Measurements from ENCODE around the gene SETBP1.

Gene SETBP1

GRCh38 chr18:44733069-44733753 is 52.5 kb downstream of the SETBP1 start:
- peak; percentile 51 for DNase-seq

DNA sequence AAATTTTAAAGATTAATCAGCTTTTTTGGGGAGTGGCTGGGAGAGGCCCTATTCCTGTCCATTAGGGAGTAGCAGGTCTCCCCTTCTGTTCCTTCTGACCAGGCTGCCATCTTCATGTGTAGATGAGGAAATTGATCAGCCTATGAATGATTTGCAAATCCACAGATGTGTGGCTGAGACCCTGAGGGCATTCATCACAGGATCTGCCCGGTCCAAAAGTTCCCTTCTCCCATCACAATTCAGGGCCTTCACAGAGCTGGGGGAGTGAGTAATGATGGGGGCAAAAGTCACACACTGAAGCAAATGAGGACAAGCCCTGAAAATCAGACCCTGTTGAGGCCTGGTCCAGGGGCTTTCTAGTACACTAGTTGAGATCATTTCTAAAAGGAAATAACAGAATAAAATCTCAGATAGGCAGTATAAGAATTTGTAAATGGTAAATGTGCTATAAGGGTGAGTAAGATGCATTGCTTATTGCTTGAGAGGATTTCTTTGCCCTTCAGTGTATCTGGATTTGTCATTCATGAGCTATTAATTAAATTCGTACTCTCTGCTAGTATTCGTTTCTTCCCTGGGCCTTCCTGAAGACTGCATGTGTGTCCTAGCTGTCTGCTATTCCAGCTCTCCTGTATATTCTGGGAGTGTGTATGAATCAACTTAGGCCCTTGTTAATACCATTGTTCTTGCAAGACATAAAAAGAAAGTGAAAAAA is 53.2 kb downstream of the SETBP1 start:
- DNase-seq = no peak

DNA sequence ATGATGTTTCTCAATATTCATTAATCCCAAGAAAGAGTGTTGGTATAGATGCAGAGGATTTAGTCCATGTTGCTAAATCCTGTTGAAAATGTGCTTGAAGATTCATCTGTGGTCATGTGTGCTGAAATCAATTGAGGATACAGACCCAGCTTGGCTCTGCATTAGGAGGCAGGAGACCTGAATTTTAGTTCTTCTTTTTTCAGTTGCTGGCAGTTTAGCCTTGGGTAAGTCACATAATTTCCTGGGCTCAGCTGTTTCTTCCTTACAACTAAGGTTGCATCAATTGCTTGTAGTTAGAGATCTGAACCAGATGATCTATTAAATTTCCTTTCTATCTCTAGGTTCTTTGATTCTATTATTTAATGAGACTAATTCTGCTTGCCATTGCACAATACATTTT is 54.4 kb downstream of the SETBP1 start:
- no peak for DNase-seq

DNA sequence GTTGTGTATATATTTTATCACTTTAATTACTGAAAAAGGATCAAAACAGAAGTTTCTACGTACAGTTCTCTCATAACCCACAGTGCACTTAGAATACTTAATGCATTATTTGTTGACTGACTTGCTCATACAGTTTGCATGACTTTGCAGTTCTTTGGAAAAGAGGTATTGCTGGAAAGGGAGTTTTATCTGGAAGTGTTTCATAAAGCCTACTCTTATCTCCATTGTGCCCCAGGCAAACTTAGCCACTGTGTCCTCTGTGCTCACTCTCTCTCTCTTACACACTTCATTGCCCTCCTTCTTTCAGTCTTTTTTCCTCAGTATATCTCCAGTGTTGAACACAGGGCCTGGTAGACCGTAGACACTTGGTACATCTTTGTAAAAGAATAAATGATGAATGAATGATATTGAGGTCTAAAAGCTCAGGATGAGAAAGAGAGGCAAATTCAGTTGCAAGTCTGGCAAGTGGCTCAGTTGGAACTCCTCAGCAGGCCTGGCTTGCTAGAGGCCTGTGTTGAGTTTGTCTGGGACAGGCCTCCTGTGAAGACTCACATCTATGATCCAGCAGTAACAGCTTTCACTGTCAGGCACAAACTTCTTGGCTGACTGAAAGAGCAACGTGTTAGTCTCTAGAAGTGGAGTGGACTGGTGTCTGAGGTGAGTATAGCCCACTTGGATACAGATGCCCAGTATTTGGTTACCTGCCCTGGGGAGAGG is 56.1 kb downstream of the SETBP1 start:
- DNase-seq = peak; percentile 53

- no peak for DNase-seq
Observed at GRCh38 chr18:44737623-44738022, 56.9 kb downstream of the SETBP1 start.

DNA sequence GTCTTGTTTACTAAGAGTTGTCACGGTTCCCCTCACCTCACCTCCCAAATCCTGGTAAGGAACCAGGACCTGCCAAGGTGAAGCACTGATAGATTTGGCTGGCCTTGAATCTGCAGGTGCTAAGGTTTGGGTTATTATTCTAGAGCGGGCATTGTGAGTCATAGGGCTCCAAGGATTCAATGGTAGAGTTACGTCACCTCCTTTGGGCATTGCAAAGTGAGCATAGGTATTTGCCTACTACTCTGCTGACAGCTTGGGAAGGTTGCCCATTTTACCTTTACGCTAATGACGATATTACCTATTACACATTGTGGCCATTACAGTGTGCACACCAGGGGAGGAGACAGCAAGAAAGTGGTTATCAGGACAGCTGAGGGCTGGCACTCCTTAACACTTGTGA is 59.3 kb downstream of the SETBP1 start:
- no peak for DNase-seq

DNA sequence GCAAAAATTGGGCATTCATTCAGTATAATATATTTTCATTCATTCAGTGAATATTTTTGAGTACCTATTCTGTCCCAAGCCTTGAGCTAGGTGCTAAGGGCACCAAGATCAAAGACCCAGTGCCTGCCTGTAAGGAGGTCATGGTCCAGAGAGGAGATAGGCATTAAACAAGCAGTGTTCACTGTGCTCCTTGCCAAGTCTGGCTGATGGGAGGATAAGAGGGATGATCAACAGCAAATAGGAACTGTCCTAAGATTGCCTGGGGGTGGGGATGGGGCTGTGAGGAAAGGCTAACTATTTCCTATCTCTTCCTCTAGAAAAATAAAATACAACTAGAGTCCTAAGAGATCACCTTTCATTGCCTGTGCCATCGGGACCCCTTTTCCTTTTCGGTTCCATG is 60.4 kb downstream of the SETBP1 start:
- peak; percentile 7 for DNase-seq

GRCh38 chr18:44741511-44741910 is 60.8 kb downstream of the SETBP1 start:
- DNase-seq = no peak

- DNase-seq = no peak
Observed at GRCh38 chr18:44742126-44742525, 61.4 kb downstream of the SETBP1 start.

DNA sequence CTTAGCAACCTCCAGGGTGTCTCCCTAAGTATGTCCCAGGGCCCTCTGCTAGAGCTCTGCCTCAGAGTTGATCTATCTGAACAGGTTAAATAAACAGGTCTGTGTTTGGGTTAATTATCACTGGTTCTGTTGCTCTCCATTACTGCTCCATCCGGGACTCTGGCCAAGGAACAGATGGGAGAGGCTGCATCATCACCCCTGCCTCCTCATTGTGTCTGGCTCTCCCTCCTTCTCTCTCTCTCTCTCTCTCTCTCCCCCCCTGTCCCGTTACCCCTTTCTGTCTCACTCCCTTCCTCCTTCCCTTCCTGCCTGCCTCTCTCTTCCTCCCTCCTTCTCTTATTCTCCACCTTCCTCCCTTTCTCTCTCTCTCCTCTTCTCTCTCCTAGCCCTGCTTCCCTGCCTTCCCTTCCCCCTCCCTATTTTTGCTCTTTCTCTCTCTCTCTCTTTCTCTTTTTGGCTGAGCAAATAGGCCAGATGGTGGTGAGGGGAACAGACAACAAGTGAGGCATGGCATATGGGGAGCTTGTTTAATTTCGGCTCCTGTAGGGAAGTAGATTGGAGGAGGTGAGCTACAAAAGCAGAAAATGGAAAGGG is 62.1 kb downstream of the SETBP1 start:
- DNase-seq = peak; percentile 12

DNA sequence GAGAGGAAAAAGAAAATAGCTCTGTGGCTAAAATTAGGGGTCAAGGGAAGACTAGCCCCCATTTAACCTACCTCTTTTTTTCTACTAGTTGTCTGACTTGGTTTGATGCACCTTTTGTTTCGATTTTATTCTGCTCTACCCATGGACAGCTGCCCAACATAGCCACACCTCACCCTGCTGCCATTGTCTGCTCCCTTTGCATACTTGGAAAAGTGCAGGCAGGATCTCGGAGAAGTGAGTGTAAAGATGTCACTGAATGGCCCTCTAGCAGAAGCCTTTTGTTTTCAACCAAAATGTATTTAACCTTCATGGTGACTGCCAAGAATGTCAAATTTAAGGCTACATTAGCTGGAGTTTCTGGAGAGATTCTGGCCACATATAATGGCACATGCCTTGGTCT is 62.9 kb downstream of the SETBP1 start:
- no peak for DNase-seq

- no peak for DNase-seq
Observed at GRCh38 chr18:44744161-44745121, 63.8 kb downstream of the SETBP1 start.

GRCh38 chr18:44747157-44747556 is 66.5 kb downstream of the SETBP1 start:
- DNase-seq = no peak

DNA sequence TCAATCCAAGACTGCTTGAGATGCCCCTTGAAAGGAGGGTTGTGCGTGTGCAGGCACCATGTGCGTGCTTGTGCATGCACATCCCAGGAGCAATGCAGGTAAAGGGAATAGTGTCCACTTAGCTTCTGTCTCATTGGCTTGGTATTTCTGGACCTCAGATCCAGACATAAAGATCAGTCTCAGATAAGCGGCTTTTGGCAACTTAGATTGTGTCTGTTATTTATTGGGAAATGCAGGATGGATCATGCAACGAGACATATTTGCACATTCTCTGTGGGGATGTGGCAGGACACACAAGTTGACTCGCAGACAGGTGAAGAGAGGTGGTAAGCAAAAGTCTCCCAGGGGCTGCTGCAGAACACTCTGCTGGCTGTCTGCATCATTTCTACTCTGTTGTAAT is 67.9 kb downstream of the SETBP1 start:
- no peak for DNase-seq

- no peak for DNase-seq
Observed at GRCh38 chr18:44750774-44751173, 70.1 kb downstream of the SETBP1 start.

GRCh38 chr18:44754567-44754966 is 73.9 kb downstream of the SETBP1 start:
- no peak for DNase-seq

GRCh38 chr18:44758861-44759631 is 78.4 kb downstream of the SETBP1 start:
- no peak for DNase-seq

DNA sequence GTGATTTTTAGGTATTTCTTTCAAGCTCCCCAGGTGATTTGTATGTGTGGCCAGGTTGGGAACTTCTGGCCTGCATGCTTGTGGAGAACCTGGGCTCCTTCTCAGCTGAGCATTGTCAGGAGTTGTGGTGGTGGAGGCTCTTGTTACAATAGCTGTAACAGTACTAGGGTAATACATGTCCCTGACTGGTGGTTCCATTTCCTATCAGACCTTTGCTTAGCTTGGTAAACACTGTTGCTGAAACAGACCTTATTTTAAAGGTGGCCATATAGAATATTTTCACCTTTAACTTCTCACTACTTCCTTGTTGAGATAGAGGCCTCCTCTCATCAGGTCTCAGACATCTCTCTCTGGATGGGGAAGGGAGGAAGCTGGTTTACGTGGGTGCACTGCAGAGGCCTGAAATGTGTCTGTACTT is 79.2 kb downstream of the SETBP1 start:
- DNase-seq = no peak

- no peak for DNase-seq
Observed at GRCh38 chr18:44761812-44762211, 81.1 kb downstream of the SETBP1 start.

DNA sequence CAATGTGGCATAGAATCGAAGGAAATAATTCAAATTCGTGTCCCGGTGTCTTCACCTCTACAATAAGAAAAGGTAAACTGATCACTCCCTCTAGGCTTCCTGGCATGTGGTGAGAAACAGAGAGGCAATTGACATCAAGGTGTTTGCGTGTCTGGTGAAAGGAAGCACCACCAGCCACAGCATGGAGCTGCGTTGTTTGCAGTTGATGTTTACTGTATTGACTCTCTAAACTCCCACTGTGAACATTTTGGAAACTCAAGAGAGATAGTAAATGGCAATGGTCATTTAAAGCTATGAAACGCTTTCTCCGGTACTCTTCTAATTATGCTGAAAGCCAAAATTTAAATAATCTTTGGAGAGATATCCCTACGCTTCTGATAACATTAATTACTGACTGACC is 82.6 kb downstream of the SETBP1 start:
- DNase-seq = no peak

GRCh38 chr18:44764863-44765262 is 84.2 kb downstream of the SETBP1 start:
- DNase-seq = no peak

DNA sequence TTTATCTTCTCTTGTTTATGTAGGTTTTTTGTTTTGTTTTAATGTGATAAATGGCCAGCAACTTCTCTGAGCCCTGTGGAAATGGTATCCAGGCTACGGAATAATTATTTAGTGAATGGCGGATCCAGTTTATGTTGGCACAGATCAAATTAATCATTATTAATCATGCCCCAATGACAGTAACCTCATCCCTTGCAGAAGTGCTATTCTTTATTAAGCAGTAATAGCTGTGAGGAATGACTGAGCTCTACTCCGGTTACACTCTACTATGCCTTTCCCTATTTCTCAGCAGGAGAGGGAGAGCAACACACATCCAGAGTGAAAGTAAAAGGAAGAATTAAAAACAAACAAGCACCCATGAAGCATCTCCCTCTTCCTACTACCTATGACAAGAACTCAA is 84.8 kb downstream of the SETBP1 start:
- DNase-seq = no peak
